Nephron (organoid): ENCODE measurements around the gene MMRN1.

Experiments used
- H3K27ac Mint-ChIP-seq, 3 experiments: 2 replicates each; pipeline ENCODE4 v1.8.0; 2020; ENCODE audit warnings: mixed read lengths in 3 of 3, mild to moderate bottlenecking in 2 of 3, moderate library complexity in 1 of 3
- H3K27me3 Mint-ChIP-seq: 2 replicates; pipeline ENCODE4 v1.8.0; 2021; ENCODE audit warnings: low read depth, mild to moderate bottlenecking, moderate library complexity, mixed read lengths
- H3K36me3 Mint-ChIP-seq: 2 replicates; pipeline ENCODE4 v1.8.0; 2020; ENCODE audit warnings: low read depth, mixed read lengths
- H3K4me1 Mint-ChIP-seq: 2 replicates; pipeline ENCODE4 v1.8.0; 2020; ENCODE audit warnings: mixed read lengths
- H3K4me3 Mint-ChIP-seq, 3 experiments: 2 replicates each; pipeline ENCODE4 v1.8.0; 2020; ENCODE audit warnings: mild to moderate bottlenecking in 3 of 3, mixed read lengths in 3 of 3, moderate library complexity in 2 of 3
- H3K9me3 Mint-ChIP-seq: 2 replicates; pipeline ENCODE4 v1.8.0; 2020; ENCODE audit warnings: mixed read lengths
- TF ChIP-seq, protein P1 (sequence below), 3 experiments: fragments of 200-600 bp; sonication (generic); IDR thresholded peaks; one replicate each; pipeline ENCODE4 v1.5.0; 2021; ENCODE audit warnings: antibody characterized with exemption in 3 of 3; ENCODE audit not compliant: unreplicated experiment in 3 of 3

The MMRN1 gene

DNA sequence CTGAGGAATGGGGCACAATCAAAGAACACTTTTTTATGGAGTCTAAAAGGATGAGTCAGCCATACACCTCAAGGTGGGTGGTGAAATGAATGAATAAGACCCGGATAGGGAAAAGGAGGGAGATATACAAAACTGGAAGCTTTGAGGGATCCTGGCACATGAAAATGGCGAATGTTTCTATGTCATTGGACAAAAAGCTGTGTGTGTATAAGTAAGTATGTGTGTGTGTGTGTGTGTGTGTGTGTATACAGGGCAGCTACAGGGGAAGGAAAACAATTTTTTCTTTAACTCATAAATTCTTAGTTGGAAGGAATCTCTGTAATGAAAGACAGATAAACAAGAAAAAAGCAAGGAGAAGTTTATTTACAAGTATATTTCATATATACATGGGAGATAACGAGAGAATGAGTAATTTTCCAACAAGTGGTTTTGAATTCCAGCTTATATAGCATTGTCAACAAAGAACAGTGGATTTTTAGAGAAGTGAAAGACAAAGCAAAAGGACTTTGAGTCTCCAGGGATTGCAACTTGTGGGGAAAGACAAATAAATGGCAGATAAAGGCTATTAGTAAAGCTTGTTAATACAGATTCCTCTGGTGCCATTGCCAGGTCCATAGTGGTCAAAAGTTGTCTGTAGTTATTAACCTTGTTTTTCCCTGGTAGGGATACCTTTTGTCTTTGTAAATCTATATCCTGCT lies 99.7 kb downstream of the MMRN1 start:
- H3K4me1 Mint-ChIP-seq, result peaks cover 7% of the 10 kb centered on the region
- H3K27ac Mint-ChIP-seq, result peak overlapping the region; percentile 96 to 99 (median 99)
- H3K4me3 Mint-ChIP-seq, result no peak overlapping the region
- H3K36me3 Mint-ChIP-seq, result no peaks in the 10 kb centered on the region
- no peaks in the 10 kb centered on the region for H3K9me3 Mint-ChIP-seq
- TF ChIP-seq, protein P1, sequence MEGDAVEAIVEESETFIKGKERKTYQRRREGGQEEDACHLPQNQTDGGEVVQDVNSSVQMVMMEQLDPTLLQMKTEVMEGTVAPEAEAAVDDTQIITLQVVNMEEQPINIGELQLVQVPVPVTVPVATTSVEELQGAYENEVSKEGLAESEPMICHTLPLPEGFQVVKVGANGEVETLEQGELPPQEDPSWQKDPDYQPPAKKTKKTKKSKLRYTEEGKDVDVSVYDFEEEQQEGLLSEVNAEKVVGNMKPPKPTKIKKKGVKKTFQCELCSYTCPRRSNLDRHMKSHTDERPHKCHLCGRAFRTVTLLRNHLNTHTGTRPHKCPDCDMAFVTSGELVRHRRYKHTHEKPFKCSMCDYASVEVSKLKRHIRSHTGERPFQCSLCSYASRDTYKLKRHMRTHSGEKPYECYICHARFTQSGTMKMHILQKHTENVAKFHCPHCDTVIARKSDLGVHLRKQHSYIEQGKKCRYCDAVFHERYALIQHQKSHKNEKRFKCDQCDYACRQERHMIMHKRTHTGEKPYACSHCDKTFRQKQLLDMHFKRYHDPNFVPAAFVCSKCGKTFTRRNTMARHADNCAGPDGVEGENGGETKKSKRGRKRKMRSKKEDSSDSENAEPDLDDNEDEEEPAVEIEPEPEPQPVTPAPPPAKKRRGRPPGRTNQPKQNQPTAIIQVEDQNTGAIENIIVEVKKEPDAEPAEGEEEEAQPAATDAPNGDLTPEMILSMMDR (IDR thresholded peaks at IDR 0.05; ENCODE audit: unreplicated experiment in 3 of 3), result no peak
- H3K27me3 Mint-ChIP-seq, result peaks cover 3% of the 10 kb centered on the region

DNA sequence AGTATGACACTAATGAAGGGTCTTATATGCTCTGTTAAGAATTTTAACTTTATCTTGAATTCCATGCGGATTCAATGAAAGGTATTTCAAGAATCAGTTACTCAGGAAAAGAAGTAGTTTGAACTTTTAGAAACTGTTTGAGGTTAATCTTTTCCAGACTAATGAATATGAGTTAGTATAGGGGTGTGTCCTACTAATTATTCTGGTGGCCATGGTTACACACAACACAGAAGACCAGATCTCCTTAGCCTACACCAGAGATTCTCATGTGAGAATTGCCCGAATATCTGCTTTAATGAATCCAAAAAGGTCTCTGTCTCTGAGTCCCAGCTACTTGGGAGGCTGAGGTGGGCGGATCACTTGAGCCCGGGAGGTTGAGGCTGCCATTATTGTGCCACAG lies 100.4 kb downstream of the MMRN1 start:
- Mint-ChIP-seq H3K9me3 (no peaks in the 10 kb centered on the region), H3K27me3 (peaks cover 3% of the 10 kb centered on the region), H3K36me3 (no peaks in the 10 kb centered on the region), H3K4me3 (peak overlapping the region in 1 of 3 experiments; percentile 41), H3K27ac (peak overlapping the region; percentile 96 to 99 (median 99)), H3K4me1 (peaks cover 7% of the 10 kb centered on the region)
- TF ChIP-seq, protein P1 (IDR thresholded peaks at IDR 0.05; ENCODE audit: unreplicated experiment in 3 of 3), result no peak

DNA sequence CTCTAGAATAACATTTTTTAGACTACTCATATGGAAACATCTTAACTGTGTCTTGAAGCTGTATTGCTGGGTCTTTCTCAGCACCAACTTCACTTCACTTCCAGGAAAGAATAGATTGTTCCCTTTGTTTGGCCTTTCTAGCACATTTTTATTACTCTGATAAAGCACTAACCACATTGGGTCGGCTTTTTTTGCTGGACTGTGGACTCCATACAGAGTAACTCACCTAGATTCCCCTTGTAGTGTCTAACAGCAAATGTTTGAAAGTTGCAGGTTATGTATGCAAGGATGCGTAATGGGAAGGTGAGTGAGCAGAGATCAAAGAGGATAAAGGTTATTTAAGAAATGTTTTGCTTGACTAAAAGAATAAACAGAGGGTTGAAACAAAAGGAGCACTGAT lies 101.2 kb downstream of the MMRN1 start:
- TF ChIP-seq, protein P1 (IDR thresholded peaks at IDR 0.05; ENCODE audit: unreplicated experiment in 3 of 3), result no peak
- Mint-ChIP-seq H3K27me3 (peaks cover 3% of the 10 kb centered on the region), H3K4me3 (no peak overlapping the region), H3K36me3 (no peaks in the 10 kb centered on the region), H3K9me3 (no peaks in the 10 kb centered on the region), H3K27ac (peak overlapping the region; percentile 96 to 99 (median 99)), H3K4me1 (peaks cover 7% of the 10 kb centered on the region)

DNA sequence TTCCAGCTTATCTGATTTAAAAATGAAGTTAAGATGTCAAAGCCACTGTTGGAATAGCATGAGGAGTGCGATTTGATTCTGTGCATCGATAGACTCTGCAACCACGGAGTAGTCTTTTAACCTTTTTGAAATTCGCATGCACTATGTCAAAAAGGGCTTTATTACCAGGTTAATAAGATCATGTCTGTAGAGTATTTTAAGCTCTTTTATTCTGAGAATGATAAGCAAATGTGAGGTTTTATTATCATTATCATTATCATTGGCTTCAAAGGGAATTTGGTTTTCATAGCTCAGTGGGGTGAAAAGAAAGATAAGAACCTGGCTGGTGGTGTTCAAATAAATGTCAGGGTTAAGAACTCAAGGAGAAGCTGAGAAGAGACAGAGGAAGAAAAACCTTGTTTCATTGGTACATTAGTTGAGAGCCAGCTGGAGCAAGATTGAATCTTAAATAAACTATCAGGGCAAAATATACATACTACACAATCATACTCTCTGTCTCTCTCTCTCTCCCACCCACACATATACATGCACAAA lies 102.6 kb downstream of the MMRN1 start:
- TF ChIP-seq, protein P1 (IDR thresholded peaks at IDR 0.05; ENCODE audit: unreplicated experiment in 3 of 3), result no peak
- peak overlapping the region; percentile 5 to 96 (median 54) for H3K27ac Mint-ChIP-seq
- H3K36me3 Mint-ChIP-seq, result no peaks in the 10 kb centered on the region
- H3K27me3 Mint-ChIP-seq, result peaks cover 3% of the 10 kb centered on the region
- no peaks in the 10 kb centered on the region for H3K9me3 Mint-ChIP-seq
- H3K4me1 Mint-ChIP-seq, result peaks cover 7% of the 10 kb centered on the region
- H3K4me3 Mint-ChIP-seq, result no peak overlapping the region

DNA sequence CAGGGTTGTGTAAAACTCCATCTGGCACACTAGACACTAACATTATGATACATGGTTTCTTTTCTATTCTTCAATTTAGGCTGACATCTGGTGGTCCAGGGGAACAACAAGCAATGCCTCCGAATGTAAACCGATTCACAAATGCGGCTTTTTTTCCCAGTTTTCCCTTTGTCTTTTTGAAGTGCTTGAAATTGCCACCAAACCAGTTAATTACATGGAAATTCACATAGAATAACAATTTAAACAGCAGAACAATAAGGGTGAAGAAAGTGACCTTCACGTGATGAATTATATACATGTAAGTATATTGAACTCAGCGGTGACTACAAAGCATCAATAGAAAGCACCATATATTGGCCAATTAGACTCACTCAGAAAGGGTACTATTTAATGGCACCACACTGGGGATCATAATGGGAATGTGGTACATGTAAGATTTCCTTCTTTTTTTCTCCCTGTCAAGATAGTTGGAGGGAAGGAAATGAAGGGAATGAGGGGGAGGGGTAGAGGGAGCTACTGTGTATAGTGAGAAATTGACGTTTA lies 103.9 kb downstream of the MMRN1 start:
- Mint-ChIP-seq H3K27me3 (peaks cover 3% of the 10 kb centered on the region), H3K4me3 (no peak overlapping the region), H3K9me3 (no peaks in the 10 kb centered on the region), H3K36me3 (no peaks in the 10 kb centered on the region), H3K27ac (peak overlapping the region; percentile 66 to 90 (median 71)), H3K4me1 (peaks cover 11% of the 10 kb centered on the region)
- TF ChIP-seq, protein P1 (IDR thresholded peaks at IDR 0.05; ENCODE audit: unreplicated experiment in 3 of 3), result peak in 1 of 3 experiments; percentile 23
